ENCODE measurements around the gene AP1G1. TPM values are rescaled to one million over a fixed set of nuclear protein-coding genes. Genes with fewer than 3 reads are reported as not detected.

AP1G1 gene
- total and polyA plus RNA-seq, 2 of the 4 experiments (the other 2 are of a cell fraction) = 48.3 to 86.7 TPM

DNA sequence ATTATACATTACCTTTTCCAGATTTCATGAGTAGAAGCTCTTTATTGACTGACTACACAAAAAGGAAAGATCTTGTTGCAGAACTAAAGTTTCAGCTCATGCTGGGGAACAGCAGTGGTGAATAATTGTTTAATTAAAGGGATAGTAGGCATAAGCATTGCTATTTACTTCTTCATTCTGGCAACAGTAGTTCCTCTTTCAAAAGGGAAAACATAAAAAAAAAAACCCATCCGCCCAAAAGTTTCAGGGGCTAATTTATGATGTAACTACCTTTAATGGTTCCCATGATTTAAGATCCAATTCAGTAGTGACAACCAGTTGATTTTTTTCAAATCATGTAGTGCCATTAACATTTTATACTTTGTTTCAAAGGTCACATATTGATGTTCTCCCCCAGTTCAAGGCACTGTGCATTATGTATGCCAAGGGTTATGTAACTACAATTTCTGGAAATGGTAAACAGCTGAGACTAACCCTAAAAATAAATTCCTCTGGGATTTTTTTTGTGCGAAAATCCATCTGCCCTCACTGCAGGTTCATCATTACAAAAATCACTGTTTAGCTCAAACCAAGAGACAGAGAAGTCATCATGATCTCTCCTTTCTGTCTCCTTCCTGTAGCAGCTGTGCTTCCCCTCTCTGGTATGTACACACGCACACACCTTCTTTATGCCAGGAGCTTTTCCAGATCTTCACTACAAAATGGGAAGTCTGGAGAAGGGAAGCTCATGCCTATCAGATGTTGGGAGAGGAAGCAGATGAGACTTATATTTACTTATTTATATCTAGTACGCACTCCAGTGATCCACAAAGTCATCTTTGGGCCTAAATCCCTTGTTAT is 81.9 kb downstream of the AP1G1 start:
- Histone ChIP-seq H2AK9ac (replicated peaks; ENCODE audit: low read depth, low read length, poor library complexity) (no peak overlapping the region), H3K56ac (ENCODE audit: extremely low read depth, insufficient read depth, low read length) (no peak overlapping the region), H3K23ac (ENCODE audit: low read depth, low read length) (no peak overlapping the region), H3K9me3 (ENCODE audit: control insufficient read depth, insufficient read depth, low read length) (no peaks in the 10 kb centered on the region), H3K4me1 (ENCODE audit: control insufficient read depth, insufficient read depth, low read length) (peaks cover 5% of the 10 kb centered on the region), H3K4me2 (ENCODE audit: low read depth, low read length) (no peak overlapping the region), H4K8ac (ENCODE audit: low read depth in 2 of 2, low read length in 2 of 2) (no peak overlapping the region), H2BK20ac (ENCODE audit: low read depth, low read length) (no peak overlapping the region), H2AK5ac (ENCODE audit: low read depth, low read length) (no peak overlapping the region), H3K36me3 (ENCODE audit: control insufficient read depth, insufficient read depth, low read length) (peaks cover 3% of the 10 kb centered on the region), H2BK120ac (ENCODE audit: low read depth, low read length) (no peak overlapping the region), H3K4ac (ENCODE audit: low read depth, low read length) (no peak overlapping the region), H4K91ac (ENCODE audit: insufficient read depth, low read depth, low read length) (no peak overlapping the region), H4K20me1 (ENCODE audit: insufficient read depth, low read length) (peaks cover 7% of the 10 kb centered on the region), H3K9ac (ENCODE audit: low read depth, low read length) (no peak overlapping the region), H2BK15ac (ENCODE audit: low read depth, low read length) (no peak overlapping the region), H2AFZ (replicated peaks; ENCODE audit: low read length, poor library complexity) (no peak overlapping the region), H3K79me1 (ENCODE audit: low read depth in 1 of 2, low read length in 2 of 2) (peaks cover 0 to 14% of the 10 kb centered on the region in 2 experiments; a peak in 3 of 4 replicates), H3K18ac (ENCODE audit: low read depth, low read length) (no peak overlapping the region), H3K14ac (replicated peaks; ENCODE audit: low read depth, low read length) (no peak overlapping the region), H3K27ac (ENCODE audit: insufficient read depth, low read length) (no peak overlapping the region), H3K9me1 (ENCODE audit: insufficient read depth, low read length) (no peaks in the 10 kb centered on the region; the same call in 1 of the 2 replicates), H4K5ac (ENCODE audit: low read depth, low read length) (no peak overlapping the region), H3K27me3 (ENCODE audit: control insufficient read depth, insufficient read depth, low read length) (no peaks in the 10 kb centered on the region), H3K4me3 (ENCODE audit: insufficient read depth, low read depth, low read length) (no peak overlapping the region), H2BK5ac (ENCODE audit: low read depth, low read length, poor library complexity, severe bottlenecking) (no peak overlapping the region)
- dilution Hi-C loops (cut with HindIII; ENCODE audit: low sequenced_read_pairs, unreplicated experiment) = no loop called here
- no peak for ATAC-seq (ENCODE audit: low read depth)
- no TSS peak for BruUV-seq (replicated peaks)
- ChIA-PET POLR2A (ENCODE audit: unreplicated experiment) (no interaction called here), CTCF (interaction anchor here (0.6 kb wide), 1 partner anchor 29 kb away, joined by 4 read pairs; no protein-coding TSS in a partner anchor)
- intact Hi-C loops (cut with micrococcal nuclease) = no loop called here
- DNase-seq = no peak
- WGBS, 2 experiments (ENCODE audit: extremely low coverage in 2 of 2, insufficient read length in 1 of 2) = 100% methylated on average over 1 of the region's 4 CpGs; no CpG with 5 or more reads in 1 of the 2 experiments
- in situ Hi-C loops (cut with MboI; ENCODE audit: low sequenced_read_pairs) = no loop called here
- TF ChIP-seq CHD1 (IDR thresholded peaks at IDR 0.05; ENCODE audit: low read depth, low read length) = no peak
- TF ChIP-seq, protein P1, sequence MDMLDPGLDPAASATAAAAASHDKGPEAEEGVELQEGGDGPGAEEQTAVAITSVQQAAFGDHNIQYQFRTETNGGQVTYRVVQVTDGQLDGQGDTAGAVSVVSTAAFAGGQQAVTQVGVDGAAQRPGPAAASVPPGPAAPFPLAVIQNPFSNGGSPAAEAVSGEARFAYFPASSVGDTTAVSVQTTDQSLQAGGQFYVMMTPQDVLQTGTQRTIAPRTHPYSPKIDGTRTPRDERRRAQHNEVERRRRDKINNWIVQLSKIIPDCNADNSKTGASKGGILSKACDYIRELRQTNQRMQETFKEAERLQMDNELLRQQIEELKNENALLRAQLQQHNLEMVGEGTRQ (IDR thresholded peaks at IDR 0.05; ENCODE audit: low read depth, low read length) = no peak
- no peak for TF ChIP-seq RAD21 (IDR thresholded peaks at IDR 0.05; ENCODE audit: low read length)
- TF ChIP-seq FOS (IDR thresholded peaks at IDR 0.05; ENCODE audit: low read depth, low read length) = no peak
- TF ChIP-seq, protein P2, sequence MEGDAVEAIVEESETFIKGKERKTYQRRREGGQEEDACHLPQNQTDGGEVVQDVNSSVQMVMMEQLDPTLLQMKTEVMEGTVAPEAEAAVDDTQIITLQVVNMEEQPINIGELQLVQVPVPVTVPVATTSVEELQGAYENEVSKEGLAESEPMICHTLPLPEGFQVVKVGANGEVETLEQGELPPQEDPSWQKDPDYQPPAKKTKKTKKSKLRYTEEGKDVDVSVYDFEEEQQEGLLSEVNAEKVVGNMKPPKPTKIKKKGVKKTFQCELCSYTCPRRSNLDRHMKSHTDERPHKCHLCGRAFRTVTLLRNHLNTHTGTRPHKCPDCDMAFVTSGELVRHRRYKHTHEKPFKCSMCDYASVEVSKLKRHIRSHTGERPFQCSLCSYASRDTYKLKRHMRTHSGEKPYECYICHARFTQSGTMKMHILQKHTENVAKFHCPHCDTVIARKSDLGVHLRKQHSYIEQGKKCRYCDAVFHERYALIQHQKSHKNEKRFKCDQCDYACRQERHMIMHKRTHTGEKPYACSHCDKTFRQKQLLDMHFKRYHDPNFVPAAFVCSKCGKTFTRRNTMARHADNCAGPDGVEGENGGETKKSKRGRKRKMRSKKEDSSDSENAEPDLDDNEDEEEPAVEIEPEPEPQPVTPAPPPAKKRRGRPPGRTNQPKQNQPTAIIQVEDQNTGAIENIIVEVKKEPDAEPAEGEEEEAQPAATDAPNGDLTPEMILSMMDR (conservative IDR thresholded peaks at IDR 0.05; ENCODE audit: low read depth, low read length) = no peak
- no peak for TF ChIP-seq RCOR1 (IDR thresholded peaks at IDR 0.05; ENCODE audit: insufficient replicate concordance, low read length)
- no peak for TF ChIP-seq BHLHE40 (IDR thresholded peaks at IDR 0.05; ENCODE audit: low read depth, low read length)
- no peak for TF ChIP-seq MXI1 (IDR thresholded peaks at IDR 0.05; ENCODE audit: borderline replicate concordance, low read depth, low read length)
- no peak for TF ChIP-seq CEBPB (IDR thresholded peaks at IDR 0.05; ENCODE audit: low read depth, low read length)
- TF ChIP-seq, protein P3, sequence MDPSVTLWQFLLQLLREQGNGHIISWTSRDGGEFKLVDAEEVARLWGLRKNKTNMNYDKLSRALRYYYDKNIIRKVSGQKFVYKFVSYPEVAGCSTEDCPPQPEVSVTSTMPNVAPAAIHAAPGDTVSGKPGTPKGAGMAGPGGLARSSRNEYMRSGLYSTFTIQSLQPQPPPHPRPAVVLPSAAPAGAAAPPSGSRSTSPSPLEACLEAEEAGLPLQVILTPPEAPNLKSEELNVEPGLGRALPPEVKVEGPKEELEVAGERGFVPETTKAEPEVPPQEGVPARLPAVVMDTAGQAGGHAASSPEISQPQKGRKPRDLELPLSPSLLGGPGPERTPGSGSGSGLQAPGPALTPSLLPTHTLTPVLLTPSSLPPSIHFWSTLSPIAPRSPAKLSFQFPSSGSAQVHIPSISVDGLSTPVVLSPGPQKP (IDR thresholded peaks at IDR 0.05; ENCODE audit: borderline replicate concordance, low read depth, low read length) = no peak
- no peak for TF ChIP-seq NFE2L2 (IDR thresholded peaks at IDR 0.05; ENCODE audit: low read depth, low read length)
- TF ChIP-seq SMC3 (IDR thresholded peaks at IDR 0.05; ENCODE audit: low read depth, low read length) = no peak
- no peak for TF ChIP-seq MAZ (IDR thresholded peaks at IDR 0.05; ENCODE audit: borderline replicate concordance, low read depth, low read length)
- TF ChIP-seq POLR2A (IDR thresholded peaks at IDR 0.05; ENCODE audit: low read depth, low read length) = no peak
- TF ChIP-seq MAFK (IDR thresholded peaks at IDR 0.05; ENCODE audit: low read depth, low read length) = no peak

All from IMR-90 (cell line).